GM06990 (cell line): ENCODE measurements around the gene UVSSA.
A peak's percentile ranks its signal among the peaks of the same experiment; 100 is the strongest.

Source experiments
- DNase-seq: peaks from one replicate; pipeline ENCODE4 v3.0.0-alpha.2; 2011; ENCODE audit not compliant: insufficient read length; ENCODE audit errors: extremely low read depth
- H3K27me3 ChIP-seq: replicated peaks from 2 replicates; pipeline ENCODE4 v1.6.0; 2011; ENCODE audit warnings: low read length; ENCODE audit not compliant: control insufficient read depth, insufficient read depth
- H3K36me3 ChIP-seq: 2 replicates; pipeline ENCODE4 v1.5.1; 2011; ENCODE audit warnings: low read length; ENCODE audit not compliant: control insufficient read depth, insufficient read depth
- H3K4me3 ChIP-seq: replicated peaks from 2 replicates; pipeline ENCODE4 v1.5.1; 2011; ENCODE audit warnings: low read depth, mild to moderate bottlenecking, control low read depth, low read length
- TF ChIP-seq, protein P1 (sequence below): IDR thresholded peaks from 2 replicates; pipeline ENCODE4 v1.5.1; 2011; ENCODE audit warnings: low read length, control low read depth, mild to moderate bottlenecking, inconsistent platforms; ENCODE audit not compliant: insufficient read depth, poor library complexity, severe bottlenecking

UVSSA gene

DNA sequence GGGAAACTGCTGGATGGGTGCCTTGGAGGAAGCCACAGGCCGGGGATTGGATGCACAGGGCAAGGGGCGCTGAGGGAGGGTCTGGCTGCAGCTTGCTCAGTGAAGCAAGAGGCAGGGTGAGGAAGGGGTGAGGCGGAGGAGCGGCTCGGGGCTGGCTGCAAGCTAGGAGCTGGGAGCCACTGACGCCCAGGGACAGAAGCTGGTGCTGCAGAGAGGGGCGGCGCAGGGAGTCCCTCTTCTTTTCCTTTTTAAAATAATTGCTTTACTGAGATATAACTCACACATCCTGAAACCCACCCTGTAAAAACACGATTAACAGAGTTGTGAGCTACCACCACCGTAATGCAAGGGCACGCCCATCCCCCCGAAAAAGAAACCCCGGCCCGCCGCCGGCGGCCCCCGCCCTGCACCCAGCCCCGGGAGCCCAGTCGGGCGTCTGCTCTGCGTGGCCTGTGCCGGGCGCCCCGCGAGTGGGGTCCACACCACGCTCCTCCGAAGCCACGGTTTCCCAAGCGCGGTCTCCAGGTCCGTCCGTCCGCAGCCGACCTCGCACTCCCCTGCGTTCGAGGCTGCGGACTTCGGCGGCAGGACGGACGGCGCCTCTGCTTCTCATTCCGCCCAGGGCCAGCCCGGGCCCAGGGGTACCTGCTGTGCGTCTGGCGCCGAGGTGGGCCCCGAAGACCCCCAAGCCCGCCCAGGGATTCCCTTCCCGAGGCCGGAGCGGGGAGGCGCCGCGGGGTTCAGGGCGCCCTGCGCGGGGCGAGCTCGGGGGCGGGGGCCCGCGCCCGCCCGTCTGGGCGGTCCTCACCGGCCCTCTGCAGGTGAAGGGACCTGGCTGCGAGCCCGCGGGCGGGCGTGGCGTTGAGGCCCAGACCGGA, 866 bp upstream of the UVSSA start:
- Histone ChIP-seq H3K27me3 (no peaks in the 10 kb centered on the region), H3K4me3 (peak overlapping the region; percentile 86), H3K36me3 (peaks cover 4% of the 10 kb centered on the region)
- TF ChIP-seq, protein P1, sequence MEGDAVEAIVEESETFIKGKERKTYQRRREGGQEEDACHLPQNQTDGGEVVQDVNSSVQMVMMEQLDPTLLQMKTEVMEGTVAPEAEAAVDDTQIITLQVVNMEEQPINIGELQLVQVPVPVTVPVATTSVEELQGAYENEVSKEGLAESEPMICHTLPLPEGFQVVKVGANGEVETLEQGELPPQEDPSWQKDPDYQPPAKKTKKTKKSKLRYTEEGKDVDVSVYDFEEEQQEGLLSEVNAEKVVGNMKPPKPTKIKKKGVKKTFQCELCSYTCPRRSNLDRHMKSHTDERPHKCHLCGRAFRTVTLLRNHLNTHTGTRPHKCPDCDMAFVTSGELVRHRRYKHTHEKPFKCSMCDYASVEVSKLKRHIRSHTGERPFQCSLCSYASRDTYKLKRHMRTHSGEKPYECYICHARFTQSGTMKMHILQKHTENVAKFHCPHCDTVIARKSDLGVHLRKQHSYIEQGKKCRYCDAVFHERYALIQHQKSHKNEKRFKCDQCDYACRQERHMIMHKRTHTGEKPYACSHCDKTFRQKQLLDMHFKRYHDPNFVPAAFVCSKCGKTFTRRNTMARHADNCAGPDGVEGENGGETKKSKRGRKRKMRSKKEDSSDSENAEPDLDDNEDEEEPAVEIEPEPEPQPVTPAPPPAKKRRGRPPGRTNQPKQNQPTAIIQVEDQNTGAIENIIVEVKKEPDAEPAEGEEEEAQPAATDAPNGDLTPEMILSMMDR: no peak
- no peak for DNase-seq

DNA sequence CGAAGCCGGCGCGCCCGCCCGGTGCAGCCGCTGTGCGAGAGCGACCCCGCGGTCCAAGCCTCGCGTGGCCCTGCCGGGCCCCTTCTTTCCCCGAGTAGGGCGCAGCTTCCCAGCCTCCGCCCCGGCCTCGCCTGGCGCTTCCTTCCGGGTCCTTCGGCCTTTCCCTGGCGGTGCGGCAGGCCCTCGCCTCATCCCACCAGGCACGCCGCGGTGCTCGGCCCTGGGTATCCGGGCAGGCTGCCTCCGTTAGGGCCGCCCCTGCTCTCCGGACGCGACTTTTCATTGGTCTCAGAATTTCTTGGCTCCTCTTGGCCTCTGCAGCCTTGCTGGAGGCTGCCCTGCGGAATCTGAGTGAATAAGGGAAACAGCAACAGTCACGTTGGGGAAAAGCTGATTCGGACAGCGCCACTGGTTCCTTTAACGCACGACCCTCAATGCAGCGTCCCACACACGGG, 429 bp downstream of the UVSSA start:
- TF ChIP-seq, protein P1: no peak

DNA sequence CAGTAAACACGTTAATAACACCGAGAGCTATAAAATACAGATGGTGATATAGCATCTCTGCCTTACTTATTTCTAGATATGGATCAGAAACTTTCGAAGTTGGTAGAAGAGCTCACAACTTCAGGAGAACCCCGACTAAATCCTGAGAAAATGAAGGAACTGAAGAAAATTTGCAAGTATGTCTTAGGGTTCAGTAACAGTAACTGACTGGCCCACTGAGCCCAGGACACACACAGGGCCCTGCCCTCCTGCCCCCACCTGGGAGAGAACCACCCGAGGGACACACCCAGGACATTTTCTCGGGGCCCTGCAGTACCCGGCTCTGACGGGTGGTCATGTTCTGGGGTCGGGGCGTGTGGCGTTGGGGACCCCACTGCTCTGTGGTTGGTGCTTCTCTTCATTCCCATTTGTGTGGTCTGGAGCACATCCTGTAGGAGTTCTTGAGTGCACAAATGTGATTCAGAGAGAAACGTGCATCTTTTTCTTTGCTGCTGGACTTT, 1.1 kb downstream of the UVSSA start:
- no peaks in the 10 kb centered on the region for H3K27me3 ChIP-seq
- H3K36me3 ChIP-seq: peaks cover 13% of the 10 kb centered on the region
- peak overlapping the region; percentile 76 for H3K4me3 ChIP-seq
- no peak for DNase-seq
- TF ChIP-seq, protein P1: no peak

More for the DNA sequence above, 429 bp downstream of the UVSSA start:
- peak; percentile 78 for DNase-seq
- Histone ChIP-seq H3K27me3 (no peaks in the 10 kb centered on the region), H3K4me3 (peak overlapping the region; percentile 76), H3K36me3 (peaks cover 10% of the 10 kb centered on the region)

DNA sequence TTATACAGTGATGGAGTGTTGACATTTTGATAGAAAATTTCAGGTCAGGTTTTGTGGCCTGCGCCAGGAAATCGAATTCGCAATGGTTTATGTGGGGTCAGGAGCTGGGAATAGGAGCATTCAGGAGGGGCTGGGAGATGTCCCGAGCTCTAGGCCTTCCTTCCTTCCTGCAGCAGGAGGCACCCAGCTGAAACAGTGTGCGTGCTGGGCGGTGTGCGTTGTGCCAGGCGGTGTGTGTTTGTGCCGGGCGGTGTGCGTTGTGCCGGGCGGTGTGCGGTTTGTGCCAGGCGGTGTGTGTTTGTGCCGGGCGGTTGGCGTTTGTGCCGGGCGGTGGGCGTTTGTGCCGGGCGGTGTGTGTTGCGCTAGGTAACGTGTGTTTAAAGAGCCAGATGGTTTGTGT, 1.7 kb downstream of the UVSSA start:
- TF ChIP-seq, protein P1: no peak
- Histone ChIP-seq H3K36me3 (peaks cover 17% of the 10 kb centered on the region), H3K27me3 (no peaks in the 10 kb centered on the region), H3K4me3 (no peak overlapping the region)
- DNase-seq: no peak

DNA sequence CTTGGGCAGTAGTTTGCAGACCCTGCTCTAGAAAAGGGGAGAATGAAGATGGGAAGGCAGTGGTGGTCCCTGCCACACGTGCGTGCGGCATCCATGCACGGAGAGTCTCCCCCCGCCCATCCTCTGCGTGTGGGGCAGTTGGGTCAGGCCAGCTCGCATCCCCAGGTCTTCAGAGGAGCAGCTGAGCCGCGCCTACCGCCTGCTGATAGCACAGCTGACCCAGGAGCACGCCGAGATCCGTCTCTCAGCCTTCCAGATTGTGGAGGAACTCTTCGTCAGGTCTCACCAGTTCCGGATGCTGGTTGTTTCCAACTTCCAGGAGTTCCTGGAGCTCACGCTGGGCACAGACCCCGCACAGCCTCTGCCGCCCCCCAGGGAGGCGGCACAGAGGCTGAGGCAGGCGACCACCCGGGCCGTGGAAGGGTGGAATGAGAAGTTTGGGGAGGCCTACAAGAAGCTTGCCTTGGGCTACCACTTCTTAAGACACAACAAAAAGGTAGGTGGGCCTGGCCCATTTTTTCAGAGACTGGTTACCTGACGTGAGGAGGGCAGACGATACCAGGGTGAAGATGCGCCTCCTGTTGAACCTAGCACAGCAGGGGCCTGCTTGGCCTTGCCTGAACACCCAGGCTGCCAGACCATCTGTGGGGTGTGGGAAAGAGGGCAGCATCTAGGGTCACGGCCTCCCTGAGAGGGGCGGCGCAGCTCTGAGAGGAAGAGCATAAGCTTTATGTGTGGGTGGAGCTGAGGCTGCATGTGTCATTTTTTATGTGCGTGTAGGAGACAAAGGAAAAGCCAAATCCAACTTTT, 2.6 kb downstream of the UVSSA start:
- DNase-seq: no peak
- Histone ChIP-seq H3K27me3 (no peaks in the 10 kb centered on the region), H3K4me3 (no peak overlapping the region), H3K36me3 (peaks cover 18% of the 10 kb centered on the region)
- TF ChIP-seq, protein P1: no peak
